ENCODE measurements around the gene MAML1. TPM values are rescaled to one million over a fixed set of nuclear protein-coding genes. Genes with fewer than 3 reads are reported as not detected.

MAML1 gene
- total RNA-seq, 1 donor from 2014 or later = 17.5 TPM

GRCh38 chr5:179697993-179698934 lies 34.4 kb upstream of the MAML1 start:
- peak; percentile 94 for DNase-seq (ENCODE audit: low read depth)
- TF ChIP-seq, protein P1, sequence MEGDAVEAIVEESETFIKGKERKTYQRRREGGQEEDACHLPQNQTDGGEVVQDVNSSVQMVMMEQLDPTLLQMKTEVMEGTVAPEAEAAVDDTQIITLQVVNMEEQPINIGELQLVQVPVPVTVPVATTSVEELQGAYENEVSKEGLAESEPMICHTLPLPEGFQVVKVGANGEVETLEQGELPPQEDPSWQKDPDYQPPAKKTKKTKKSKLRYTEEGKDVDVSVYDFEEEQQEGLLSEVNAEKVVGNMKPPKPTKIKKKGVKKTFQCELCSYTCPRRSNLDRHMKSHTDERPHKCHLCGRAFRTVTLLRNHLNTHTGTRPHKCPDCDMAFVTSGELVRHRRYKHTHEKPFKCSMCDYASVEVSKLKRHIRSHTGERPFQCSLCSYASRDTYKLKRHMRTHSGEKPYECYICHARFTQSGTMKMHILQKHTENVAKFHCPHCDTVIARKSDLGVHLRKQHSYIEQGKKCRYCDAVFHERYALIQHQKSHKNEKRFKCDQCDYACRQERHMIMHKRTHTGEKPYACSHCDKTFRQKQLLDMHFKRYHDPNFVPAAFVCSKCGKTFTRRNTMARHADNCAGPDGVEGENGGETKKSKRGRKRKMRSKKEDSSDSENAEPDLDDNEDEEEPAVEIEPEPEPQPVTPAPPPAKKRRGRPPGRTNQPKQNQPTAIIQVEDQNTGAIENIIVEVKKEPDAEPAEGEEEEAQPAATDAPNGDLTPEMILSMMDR (IDR thresholded peaks at IDR 0.05; ENCODE audit: insufficient read depth, low read length, poor library complexity, severe bottlenecking) = no peak
- no peaks in the 10 kb centered on the region for H3K27me3 ChIP-seq (ENCODE audit: control insufficient read depth, insufficient read depth, low read length)
- peak overlapping the region; percentile 98 for H3K4me3 ChIP-seq (ENCODE audit: low read depth, low read length)
- H3K36me3 ChIP-seq (ENCODE audit: control insufficient read depth, insufficient read depth, low read length) = no peaks in the 10 kb centered on the region

DNA sequence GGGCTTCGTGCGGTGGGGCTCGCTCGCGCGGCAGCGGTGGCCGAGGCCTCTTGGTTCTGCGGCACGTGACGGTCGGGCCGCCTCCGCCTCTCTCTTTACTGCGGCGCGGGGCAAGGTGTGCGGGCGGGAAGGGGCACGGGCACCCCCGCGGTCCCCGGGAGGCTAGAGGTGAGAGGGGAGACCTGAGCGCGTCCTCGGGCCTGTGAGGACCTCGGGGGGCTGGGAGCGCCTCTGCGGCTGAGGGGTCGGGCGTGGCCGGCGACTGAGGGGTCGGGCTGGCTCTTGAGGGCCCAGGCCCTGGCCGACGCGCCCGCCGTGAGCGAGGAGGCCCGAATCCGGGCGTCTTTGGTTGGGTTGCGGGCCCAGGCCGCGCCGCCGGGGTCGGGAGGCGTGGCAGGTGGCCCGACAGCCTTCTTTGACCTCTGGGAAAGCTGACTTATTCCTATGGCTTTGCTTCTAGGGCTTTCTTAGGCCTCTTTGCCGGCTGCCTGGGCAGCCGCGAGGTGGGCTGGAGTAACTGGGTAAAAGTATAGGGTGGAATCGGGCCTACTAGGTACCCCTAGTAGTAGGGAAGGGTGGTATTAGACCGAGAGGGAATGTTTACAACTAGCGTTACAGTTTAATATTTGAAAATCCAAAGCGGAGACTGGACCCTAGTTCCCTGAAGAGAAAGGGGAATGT lies 33.5 kb upstream of the MAML1 start, which contains the start of gene CANX:
Gene CANX (plus strand): TSS at position 33 of the 681 bp plus-strand sequence. CDS start 6,715 bp downstream, outside the sequence.
- TF ChIP-seq, protein P1 (IDR thresholded peaks at IDR 0.05; ENCODE audit: insufficient read depth, low read length, poor library complexity, severe bottlenecking) = no peak
- no peaks in the 10 kb centered on the region for H3K36me3 ChIP-seq (ENCODE audit: control insufficient read depth, insufficient read depth, low read length)

GRCh38 chr5:179699616-179700237 lies 32.9 kb upstream of the MAML1 start:
- Histone ChIP-seq H3K4me3 (ENCODE audit: low read depth, low read length) (peak overlapping the region; percentile 98), H3K27me3 (ENCODE audit: control insufficient read depth, insufficient read depth, low read length) (no peaks in the 10 kb centered on the region), H3K36me3 (ENCODE audit: control insufficient read depth, insufficient read depth, low read length) (no peaks in the 10 kb centered on the region)
- TF ChIP-seq, protein P1 (IDR thresholded peaks at IDR 0.05; ENCODE audit: insufficient read depth, low read length, poor library complexity, severe bottlenecking) = no peak
- DNase-seq (ENCODE audit: low read depth) = no peak

More for the DNA sequence above, 33.5 kb upstream of the MAML1 start, which contains the start of gene CANX:
- H3K27me3 ChIP-seq (ENCODE audit: control insufficient read depth, insufficient read depth, low read length) = no peaks in the 10 kb centered on the region
- DNase-seq (ENCODE audit: low read depth) = no peak
- H3K4me3 ChIP-seq (ENCODE audit: low read depth, low read length) = peak within 1 kb of the TSS; percentile 98

DNA sequence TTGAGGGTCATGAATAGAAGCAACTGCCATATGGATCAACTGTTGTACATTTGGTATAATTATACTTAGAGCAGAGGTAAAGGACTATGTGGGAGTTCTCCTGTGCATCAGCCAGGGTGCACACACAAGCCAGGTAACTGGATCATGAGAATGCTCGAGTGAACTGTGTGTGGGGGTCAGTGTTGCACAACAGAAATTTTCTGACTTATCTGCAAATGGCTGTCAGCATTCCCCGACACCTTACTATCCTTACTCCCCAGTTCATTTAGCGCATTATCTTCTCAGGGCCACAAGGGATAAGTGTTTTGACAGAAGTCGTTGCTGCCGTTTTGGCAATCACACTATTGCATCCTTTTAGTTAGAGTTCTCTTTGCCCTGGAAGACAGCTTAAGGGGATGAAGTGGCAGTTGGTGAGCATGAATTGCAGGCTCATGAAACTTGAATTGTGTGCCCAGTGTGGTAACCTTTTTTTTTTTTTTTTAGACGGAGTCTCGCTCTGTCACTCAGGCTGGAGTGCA lies 32.2 kb upstream of the MAML1 start:
- DNase-seq (ENCODE audit: low read depth) = no peak
- TF ChIP-seq, protein P1 (IDR thresholded peaks at IDR 0.05; ENCODE audit: insufficient read depth, low read length, poor library complexity, severe bottlenecking) = no peak
- peak overlapping the region; percentile 98 for H3K4me3 ChIP-seq (ENCODE audit: low read depth, low read length)

DNA sequence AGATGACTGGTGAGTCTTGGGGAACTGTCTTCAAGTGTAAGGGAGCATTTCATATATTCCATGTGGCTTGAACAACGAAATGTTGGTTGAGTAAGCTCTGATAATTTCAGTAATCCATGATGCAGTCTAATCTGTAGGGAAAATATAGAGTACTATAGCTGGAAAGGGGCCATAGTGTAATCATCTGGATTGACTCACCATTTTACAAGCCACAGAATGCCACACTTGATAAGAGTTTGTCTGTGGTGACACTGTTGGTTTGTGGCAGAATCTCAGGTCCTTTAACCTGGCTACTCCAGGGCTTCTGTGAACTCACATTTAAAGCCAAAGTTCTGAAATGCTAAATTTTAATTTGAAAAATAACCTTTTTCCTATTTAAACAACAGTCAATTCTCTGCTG lies 16.3 kb upstream of the MAML1 start:
- TF ChIP-seq, protein P1 (IDR thresholded peaks at IDR 0.05; ENCODE audit: insufficient read depth, low read length, poor library complexity, severe bottlenecking) = no peak

More for the DNA sequence above, 32.2 kb upstream of the MAML1 start:
- H3K36me3 ChIP-seq (ENCODE audit: control insufficient read depth, insufficient read depth, low read length) = no peaks in the 10 kb centered on the region
- no peaks in the 10 kb centered on the region for H3K27me3 ChIP-seq (ENCODE audit: control insufficient read depth, insufficient read depth, low read length)

More for the DNA sequence above, 16.3 kb upstream of the MAML1 start:
- Histone ChIP-seq H3K36me3 (ENCODE audit: control insufficient read depth, insufficient read depth, low read length) (peaks cover 2% of the 10 kb centered on the region), H3K27me3 (ENCODE audit: control insufficient read depth, insufficient read depth, low read length) (no peaks in the 10 kb centered on the region), H3K4me3 (ENCODE audit: low read depth, low read length) (no peak overlapping the region)
- DNase-seq (ENCODE audit: low read depth) = no peak
